ENCODE data around the gene RPRD1B. TPM values are rescaled to one million over a fixed set of nuclear protein-coding genes. Genes with fewer than 3 reads are reported as not detected.

Gene RPRD1B
- total and polyA plus RNA-seq, 2 experiments from 2014 or later = 16.5 to 28.0 TPM

DNA sequence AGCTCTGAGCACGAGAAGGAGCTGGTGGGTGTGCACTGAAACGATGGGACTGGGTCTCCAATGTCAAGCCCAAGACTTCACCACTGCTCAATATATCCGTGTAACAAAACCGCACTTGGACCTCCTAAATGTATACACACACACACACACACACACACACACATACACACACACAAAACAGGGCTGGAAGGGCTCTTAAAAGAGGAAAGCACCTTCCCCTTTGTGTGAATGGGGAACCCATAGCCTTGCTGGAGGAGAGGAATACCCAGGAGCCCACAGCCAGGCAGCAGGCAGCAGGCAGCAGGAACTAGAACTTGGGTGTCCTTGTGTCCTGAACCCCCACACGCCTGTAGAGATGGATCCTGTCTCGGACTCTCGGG lies 101.7 kb downstream of the RPRD1B start:
- Histone ChIP-seq H4K20me1 (ENCODE audit: insufficient read depth, poor library complexity, severe bottlenecking) (no peaks in the 10 kb centered on the region), H3K36me3 (replicated peaks; ENCODE audit: insufficient read depth, low read depth) (no peaks in the 10 kb centered on the region), H3K4me3 (no peak overlapping the region), H2AFZ (no peak overlapping the region), H3K4me1 (ENCODE audit: insufficient read depth) (peaks cover 10% of the 10 kb centered on the region), H3K9me3 (ENCODE audit: low read depth) (no peaks in the 10 kb centered on the region), H3K27me3 (no peaks in the 10 kb centered on the region), H3K27ac (peak overlapping the region; percentile 27), H3K4me2 (no peak overlapping the region), H3K9me2 (replicated peaks; ENCODE audit: insufficient read depth) (no peaks in the 10 kb centered on the region), H3K79me2 (no peaks in the 10 kb centered on the region)
- DNase-seq (ENCODE audit: low spot score) = no peak
- 92% methylated on average over 7 of the region's 7 CpGs for WGBS (ENCODE audit: low lambda C conversion rate, missing lambda C conversion rate)
- TF ChIP-seq, protein P1, sequence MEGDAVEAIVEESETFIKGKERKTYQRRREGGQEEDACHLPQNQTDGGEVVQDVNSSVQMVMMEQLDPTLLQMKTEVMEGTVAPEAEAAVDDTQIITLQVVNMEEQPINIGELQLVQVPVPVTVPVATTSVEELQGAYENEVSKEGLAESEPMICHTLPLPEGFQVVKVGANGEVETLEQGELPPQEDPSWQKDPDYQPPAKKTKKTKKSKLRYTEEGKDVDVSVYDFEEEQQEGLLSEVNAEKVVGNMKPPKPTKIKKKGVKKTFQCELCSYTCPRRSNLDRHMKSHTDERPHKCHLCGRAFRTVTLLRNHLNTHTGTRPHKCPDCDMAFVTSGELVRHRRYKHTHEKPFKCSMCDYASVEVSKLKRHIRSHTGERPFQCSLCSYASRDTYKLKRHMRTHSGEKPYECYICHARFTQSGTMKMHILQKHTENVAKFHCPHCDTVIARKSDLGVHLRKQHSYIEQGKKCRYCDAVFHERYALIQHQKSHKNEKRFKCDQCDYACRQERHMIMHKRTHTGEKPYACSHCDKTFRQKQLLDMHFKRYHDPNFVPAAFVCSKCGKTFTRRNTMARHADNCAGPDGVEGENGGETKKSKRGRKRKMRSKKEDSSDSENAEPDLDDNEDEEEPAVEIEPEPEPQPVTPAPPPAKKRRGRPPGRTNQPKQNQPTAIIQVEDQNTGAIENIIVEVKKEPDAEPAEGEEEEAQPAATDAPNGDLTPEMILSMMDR (IDR thresholded peaks at IDR 0.05; ENCODE audit: poor library complexity) = no peak
- TF ChIP-seq EZH2 (IDR thresholded peaks at IDR 0.05; ENCODE audit: borderline replicate concordance) (no peak), EZH2phosphoT487 (IDR thresholded peaks at IDR 0.05; ENCODE audit: low read depth, severe bottlenecking, unreplicated experiment) (no peak)

DNA sequence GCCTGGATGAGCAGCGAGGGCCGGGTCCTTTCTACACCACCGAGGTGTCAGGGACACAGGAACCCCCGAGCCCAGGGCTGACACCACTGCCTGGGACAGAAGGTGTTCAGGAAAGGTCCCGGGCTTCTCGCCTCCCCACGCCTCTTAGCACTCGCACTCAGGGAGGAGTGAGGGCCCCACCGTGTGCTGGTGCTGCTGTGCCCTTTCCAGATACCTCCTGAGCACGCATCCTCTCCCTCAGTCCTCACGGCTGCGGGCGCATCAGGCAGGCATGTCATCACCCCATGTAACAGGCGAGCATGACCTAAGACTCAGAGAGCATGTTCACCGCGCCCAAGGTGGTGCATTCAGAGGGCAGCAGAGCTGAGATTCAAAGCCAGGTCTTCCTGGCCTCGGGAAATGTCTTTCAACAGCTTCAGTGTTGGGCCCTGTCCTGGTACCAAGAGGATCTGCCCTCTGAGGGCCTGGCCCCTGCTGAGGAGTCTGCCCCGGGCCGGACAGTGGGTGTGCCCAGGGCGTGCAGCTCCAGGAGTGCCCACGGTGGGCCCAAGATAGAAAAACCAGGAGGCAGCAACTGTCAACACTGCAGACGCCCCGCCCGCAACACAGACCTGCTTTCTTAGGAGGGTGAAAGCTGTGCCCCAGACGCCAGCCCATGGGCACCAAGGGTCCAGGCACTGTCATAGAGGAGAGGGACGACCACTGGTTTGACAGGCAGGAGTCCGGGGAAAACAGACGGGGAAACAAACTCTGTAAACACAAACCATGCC lies 102.3 kb downstream of the RPRD1B start:
- Histone ChIP-seq H3K79me2 (no peaks in the 10 kb centered on the region), H3K4me1 (ENCODE audit: insufficient read depth) (peaks cover 11% of the 10 kb centered on the region), H3K27me3 (no peaks in the 10 kb centered on the region), H3K9me2 (replicated peaks; ENCODE audit: insufficient read depth) (no peaks in the 10 kb centered on the region), H2AFZ (no peak overlapping the region), H3K36me3 (replicated peaks; ENCODE audit: insufficient read depth, low read depth) (no peaks in the 10 kb centered on the region), H4K20me1 (ENCODE audit: insufficient read depth, poor library complexity, severe bottlenecking) (no peaks in the 10 kb centered on the region), H3K4me3 (no peak overlapping the region), H3K27ac (no peak overlapping the region), H3K4me2 (no peak overlapping the region), H3K9me3 (ENCODE audit: low read depth) (no peaks in the 10 kb centered on the region)
- WGBS (ENCODE audit: low lambda C conversion rate, missing lambda C conversion rate) = 92% methylated on average over 27 of the region's 28 CpGs
- DNase-seq (ENCODE audit: low spot score) = no peak
- TF ChIP-seq, protein P1 (IDR thresholded peaks at IDR 0.05; ENCODE audit: poor library complexity) = no peak
- TF ChIP-seq EZH2phosphoT487 (IDR thresholded peaks at IDR 0.05; ENCODE audit: low read depth, severe bottlenecking, unreplicated experiment) (no peak), EZH2 (IDR thresholded peaks at IDR 0.05; ENCODE audit: borderline replicate concordance) (no peak)

DNA sequence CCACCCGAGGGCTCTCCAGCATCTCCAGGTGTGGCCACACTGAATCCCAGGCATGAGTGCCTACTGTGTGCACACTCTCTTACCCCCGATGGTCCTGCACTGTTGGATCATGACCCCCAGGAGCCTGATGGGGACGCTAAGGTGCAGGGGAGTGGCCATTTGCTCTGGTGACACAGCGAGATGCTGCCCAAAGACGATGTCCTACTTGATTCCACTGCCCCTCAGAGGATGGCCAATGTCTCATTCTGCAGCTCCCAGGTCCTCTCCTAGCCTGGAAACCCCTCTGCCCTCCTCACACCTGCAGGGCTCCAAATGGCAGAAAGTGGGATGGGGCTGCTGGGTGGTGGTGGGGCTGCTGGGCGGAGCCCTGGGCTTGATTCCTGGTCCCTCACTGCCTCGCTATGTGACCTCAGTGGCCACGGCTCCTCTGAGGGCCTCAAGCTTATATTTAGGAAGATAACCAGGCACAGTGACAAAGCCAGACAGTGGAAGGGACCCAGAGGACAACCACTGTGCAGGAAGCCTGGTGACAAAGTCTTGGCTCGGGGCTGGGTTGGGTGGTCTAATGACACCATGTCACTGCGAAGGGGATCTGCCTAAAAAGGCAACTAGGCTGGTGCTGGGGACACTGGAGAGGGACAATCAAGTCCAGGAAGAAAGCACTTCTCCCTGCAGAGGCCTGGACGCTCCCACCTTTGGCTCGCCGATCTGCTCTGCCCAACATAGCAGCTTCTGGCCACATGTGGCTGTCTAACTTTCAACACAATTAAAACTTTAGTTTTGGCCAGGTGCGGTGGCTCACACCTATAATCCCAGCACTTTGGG lies 103.1 kb downstream of the RPRD1B start:
- H3K4me1 ChIP-seq (ENCODE audit: insufficient read depth) = peaks cover 11% of the 10 kb centered on the region
- H3K9me2 ChIP-seq (replicated peaks; ENCODE audit: insufficient read depth) = no peaks in the 10 kb centered on the region
- no peak for DNase-seq (ENCODE audit: low spot score)
- no peaks in the 10 kb centered on the region for H3K79me2 ChIP-seq
- 91% methylated on average over 14 of the region's 14 CpGs for WGBS (ENCODE audit: low lambda C conversion rate, missing lambda C conversion rate)
- H3K4me2 ChIP-seq = no peak overlapping the region
- no peaks in the 10 kb centered on the region for H3K36me3 ChIP-seq (replicated peaks; ENCODE audit: insufficient read depth, low read depth)
- TF ChIP-seq, protein P1 (IDR thresholded peaks at IDR 0.05; ENCODE audit: poor library complexity) = no peak
- TF ChIP-seq EZH2phosphoT487 (IDR thresholded peaks at IDR 0.05; ENCODE audit: low read depth, severe bottlenecking, unreplicated experiment) = no peak
- TF ChIP-seq EZH2 (IDR thresholded peaks at IDR 0.05; ENCODE audit: borderline replicate concordance) = no peak
- no peaks in the 10 kb centered on the region for H3K27me3 ChIP-seq
- H4K20me1 ChIP-seq (ENCODE audit: insufficient read depth, poor library complexity, severe bottlenecking) = no peaks in the 10 kb centered on the region
- no peak overlapping the region for H3K27ac ChIP-seq
- no peak overlapping the region for H3K4me3 ChIP-seq
- no peak overlapping the region for H2AFZ ChIP-seq
- H3K9me3 ChIP-seq (ENCODE audit: low read depth) = no peaks in the 10 kb centered on the region
